Measurements from ENCODE around the gene ASPN.

Gene ASPN

GRCh38 chr9:92407818-92408217, 74.5 kb downstream of the ASPN start:
- DNase-seq: no peak

- DNase-seq: peak; percentile 46
Measured at GRCh38 chr9:92406477-92406876, 75.8 kb downstream of the ASPN start.
